K562 (cell line): Measurements from ENCODE around the gene TBC1D2. TPM values are rescaled to one million over a fixed set of nuclear protein-coding genes. Genes with fewer than 3 reads are reported as not detected.

ENCODE experiments used
- ATAC-seq: fragments of 200-7000 bp; cut with Tn5 transposase; 3 replicates; pipeline ENCODE4 v1.9.1; 2020; ENCODE audit warnings: moderate library complexity
- BruUV-seq: library from RNA; stranded (reverse); fragments of 400-500 nt; replicated peaks from 2 replicates; lab custom pipeline; 2021; lab: Mats Ljungman, UMichigan
- CTCF ChIA-PET: fragments of 300-600 bp; formaldehyde crosslinking; extraction: SDS; loops from one replicate; lab custom pipeline; 2021; ENCODE audit warnings: low intra/inter-chr PET ratio; lab: Yijun Ruan, JAX
- POLR2A ChIA-PET: fragments of 300-600, 350-650 bp; sonication (Branson Sonifier 250); formaldehyde crosslinking; extraction: SDS; loops from one replicate; lab custom pipeline; 2021; ENCODE audit warnings: antibody characterized with exemption, inconsistent platforms; lab: Yijun Ruan, JAX
- DNase-seq, 4 experiments: peaks; one replicate each; pipeline versions ENCODE4 v3.0.0 to v3.0.0-alpha.2; 2011 to 2018; ENCODE audit warnings: low spot score in 3 of 4, mixed read lengths in 3 of 4; ENCODE audit errors: extremely low read depth in 1 of 4
- FAIRE-seq: peaks from 2 replicates; lab custom pipeline; 2011; peaks lifted over from hg19 to GRCh38; lab: Jason Lieb, UNC
- H2AFZ ChIP-seq: 2 replicates; pipeline ENCODE4 v1.6.0; 2011; ENCODE audit warnings: low read depth, low read length, control low read depth, inconsistent platforms
- H3K27ac ChIP-seq: fragments of 200-600 bp; 3 replicates; pipeline ENCODE4 v1.8.0; 2011; ENCODE audit warnings: low read depth, mild to moderate bottlenecking, control low read depth, inconsistent platforms, low read length, moderate library complexity, mixed read lengths; ENCODE audit errors: extremely low read depth
- H3K27me3 ChIP-seq, 2 experiments: fragments of 300-600 bp in 1 of 2; 2 replicates in 1 of 2; 3 replicates in 1 of 2; pipeline versions ENCODE4 v1.6.0 to v1.8.0; 2011; ENCODE audit warnings: inconsistent platforms in 2 of 2, low read length in 2 of 2, mild to moderate bottlenecking in 1 of 2, mixed read lengths in 1 of 2, moderate library complexity in 1 of 2; ENCODE audit not compliant: control insufficient read depth in 2 of 2, insufficient read depth in 2 of 2
- H3K36me3 ChIP-seq: fragments of 300-600 bp; 3 replicates; pipeline ENCODE4 v1.8.0; 2011; ENCODE audit warnings: mild to moderate bottlenecking, low read length, inconsistent platforms; ENCODE audit not compliant: control insufficient read depth, insufficient read depth
- H3K4me1 ChIP-seq, 2 experiments: fragments of 200-600 bp in 1 of 2; replicated peaks in 1 of 2; 2 replicates in 1 of 2; 3 replicates in 1 of 2; pipeline versions ENCODE4 v1.5.1 to v1.8.0; 2011; ENCODE audit warnings: inconsistent platforms in 2 of 2, low read length in 2 of 2, mild to moderate bottlenecking in 1 of 2, mixed read lengths in 1 of 2, moderate library complexity in 1 of 2; ENCODE audit not compliant: control insufficient read depth in 2 of 2, insufficient read depth in 2 of 2
- H3K4me2 ChIP-seq: 2 replicates; pipeline ENCODE4 v1.6.1; 2011; ENCODE audit warnings: low read length, control low read depth, inconsistent platforms, mixed read lengths; ENCODE audit not compliant: insufficient read depth
- H3K4me3 ChIP-seq: fragments of 200-600 bp; sonication (generic), shearing (Covaris generic); 2 replicates; pipeline ENCODE4 v1.5.1; 2016; ENCODE audit warnings: control low read depth, inconsistent platforms
- H3K79me2 ChIP-seq: fragments of 200-600 bp; 3 replicates; pipeline ENCODE4 v1.8.0; 2011; ENCODE audit warnings: low read length, inconsistent platforms; ENCODE audit not compliant: control insufficient read depth, insufficient read depth
- H3K9ac ChIP-seq, 2 experiments: 2 replicates each; pipeline versions ENCODE4 v1.6.0 to v1.6.1; 2011; ENCODE audit warnings: low read depth in 2 of 2, low read length in 2 of 2, control low read depth in 1 of 2, inconsistent platforms in 1 of 2, mild to moderate bottlenecking in 1 of 2, mixed read lengths in 1 of 2; ENCODE audit not compliant: insufficient read depth in 1 of 2
- H3K9me1 ChIP-seq: one replicate; pipeline ENCODE4 v1.6.0; 2011; ENCODE audit warnings: inconsistent platforms, mild to moderate bottlenecking, low read length, moderate library complexity; ENCODE audit not compliant: control insufficient read depth, insufficient read depth
- H3K9me3 ChIP-seq: replicated peaks from 2 replicates; pipeline ENCODE4 v1.5.1; 2011; ENCODE audit warnings: low read depth, low read length, inconsistent platforms; ENCODE audit not compliant: control insufficient read depth, insufficient read depth
- H4K20me1 ChIP-seq: replicated peaks from 2 replicates; pipeline ENCODE4 v1.6.1; 2011; ENCODE audit warnings: low read length, inconsistent platforms, mixed read lengths; ENCODE audit not compliant: control insufficient read depth, insufficient read depth
- BCOR ChIP-seq: fragments of 450-650 bp; IDR thresholded peaks from 2 replicates; pipeline ENCODE4 v1.6.1; 2016
- BRD4 ChIP-seq: fragments of 200-600 bp; sonication (generic); IDR thresholded peaks from 2 replicates; pipeline ENCODE4 v1.6.1; 2017; ENCODE audit warnings: inconsistent platforms
- GATAD2A ChIP-seq: fragments of 450-650 bp; IDR thresholded peaks from 2 replicates; pipeline ENCODE4 v1.6.1; 2017
- HNRNPL ChIP-seq: fragments of 200-400 bp; formaldehyde crosslinking; IDR thresholded peaks from 2 replicates; pipeline ENCODE4 v1.6.1; 2017; ENCODE audit warnings: low read depth, mild to moderate bottlenecking, low read length
- KDM1A ChIP-seq, 2 experiments: fragments of 450-650 bp; IDR thresholded peaks; 2 replicates each; pipeline ENCODE4 v1.6.1; 2016; ENCODE audit warnings: mild to moderate bottlenecking in 2 of 2
- KLF1 ChIP-seq: fragments of 450-650 bp; IDR thresholded peaks from 2 replicates; pipeline ENCODE4 v1.6.1; 2016; ENCODE audit warnings: missing genetic modification characterization, missing compliant biosample characterization
- L3MBTL2 ChIP-seq: fragments of 450-650 bp; IDR thresholded peaks from 2 replicates; pipeline ENCODE4 v1.6.1; 2016; ENCODE audit warnings: mild to moderate bottlenecking, moderate library complexity
- POLR2AphosphoS5 ChIP-seq: IDR thresholded peaks from 2 replicates; pipeline ENCODE4 v1.6.1; 2011; ENCODE audit warnings: mild to moderate bottlenecking, low read depth, low read length, moderate library complexity; ENCODE audit not compliant: control insufficient read depth, insufficient read depth
- RAD51 ChIP-seq: fragments of 450-650 bp; IDR thresholded peaks from 2 replicates; pipeline ENCODE4 v1.7.1; 2016; ENCODE audit warnings: low read depth, mild to moderate bottlenecking, borderline replicate concordance
- RBM25 ChIP-seq: fragments of 200-400 bp; formaldehyde crosslinking; IDR thresholded peaks from 2 replicates; pipeline ENCODE4 v1.6.1; 2018; ENCODE audit warnings: low read length, low read depth, moderate library complexity; ENCODE audit not compliant: severe bottlenecking
- RFX7 ChIP-seq: fragments of 250-450 bp; sonication (Bioruptor Pico); IDR thresholded peaks from 2 replicates; pipeline ENCODE4 v1.5.1; 2021; ENCODE audit warnings: mild to moderate bottlenecking
- SAFB2 ChIP-seq: fragments of 200-400 bp; formaldehyde crosslinking; IDR thresholded peaks from 2 replicates; pipeline ENCODE4 v1.6.1; 2018; ENCODE audit warnings: borderline replicate concordance, low read length, low read depth, moderate library complexity; ENCODE audit not compliant: severe bottlenecking
- STAG1 ChIP-seq: sonication (generic); formaldehyde crosslinking; IDR thresholded peaks from 2 replicates; pipeline ENCODE4 v1.5.0; 2020; ENCODE audit warnings: missing genetic modification reagents, borderline replicate concordance
- TBP ChIP-seq: optimal IDR thresholded peaks from 2 replicates; pipeline ENCODE3; 2011; ENCODE audit warnings: low read depth, low read length, improper control_type of control experiment
- TCF7 ChIP-seq: sonication (generic); IDR thresholded peaks from 2 replicates; pipeline ENCODE4 v1.6.1; 2016; ENCODE audit warnings: antibody characterized with exemption, borderline replicate concordance
- ZSCAN29 ChIP-seq: fragments of 450-650 bp; IDR thresholded peaks from 2 replicates; pipeline ENCODE4 v1.6.1; 2017
- WGBS: fragments of 100-300 bp; shearing (Covaris generic); methylation state at CpG from one replicate; pipeline ENCODE4 v1.1.6; 2016; ENCODE audit warnings: low coverage, mixed read lengths; ENCODE audit not compliant: insufficient coverage; ENCODE audit errors: missing lambda C conversion rate; 5-methylcytosine and 5-hydroxymethylcytosine counted together
- in situ Hi-C: fragments of 300-500 bp; cut with MboI; formaldehyde crosslinking; loops from 4 replicates; pipeline ENCODE4 v1.15.0; 2018; ENCODE audit warnings: inconsistent platforms, mixed read lengths
- intact Hi-C: fragments of 100-400 bp; cut with micrococcal nuclease; formaldehyde crosslinking; loops from 2 replicates; pipeline ENCODE4 v1.14.2; 2022
- polyA plus RNA-seq, 8 experiments: library from polyadenylated mRNA; depleted of rRNA in 4 of 8; stranded (reverse) in 5 of 8; unstranded in 3 of 8; fragments of >200 nt; fragmentation: Nextera tagmentation in 2 of 8; fragmentation: Illumina TruSeq in 1 of 8; extraction: Ambion mirVana in 2 of 8; extraction: Trizol in 1 of 8; gene quantifications; 2 replicates each; pipeline versions ENCODE4 v1.2.1 to v1.2.3, GENCODE V29; 2011 to 2014; ENCODE audit warnings: inconsistent platforms in 1 of 8, missing spikeins in 1 of 8
- total RNA-seq, 7 experiments: library from RNA; depleted of rRNA in 6 of 7; stranded (reverse); fragments of >200 nt in 6 of 7; fragmentation: Illumina TruSeq in 2 of 7; extraction: Trizol in 2 of 7; gene quantifications; 2 replicates each; pipeline versions ENCODE4 v1.2.1 to v1.2.3, GENCODE V29; 2011 to 2021; ENCODE audit warnings: low replicate concordance in 1 of 7
- TF ChIP-seq, protein P1 (sequence below), 3 experiments: fragments of 200-800 bp in 1 of 3; fragments of 250-450 bp in 1 of 3; fragments of 450-650 bp in 1 of 3; sonication (Bioruptor Pico) in 1 of 3; sonication (Bioruptor generic) in 1 of 3; formaldehyde crosslinking in 1 of 3; IDR thresholded peaks; 2 replicates each; pipeline versions ENCODE4 v1.6.1 to v1.8.0; 2016 to 2022; ENCODE audit warnings: mild to moderate bottlenecking in 2 of 3, missing genetic modification characterization in 2 of 3, missing compliant biosample characterization in 1 of 3, moderate library complexity in 1 of 3
- TF ChIP-seq, protein P2 (sequence below): IDR thresholded peaks from 2 replicates; pipeline ENCODE4 v1.6.1; 2011; ENCODE audit not compliant: insufficient read length; ENCODE audit errors: extremely low read depth
- TF ChIP-seq, protein P3 (sequence below): sonication (generic); formaldehyde crosslinking; IDR thresholded peaks from 2 replicates; pipeline ENCODE4 v1.8.0; 2022; ENCODE audit warnings: missing genetic modification reagents, mild to moderate bottlenecking, borderline replicate concordance

TBC1D2 gene
- total and polyA plus RNA-seq, 9 of the 15 experiments (the other 6 are each of a cell fraction or from before 2014, with no cell fraction given) = 0.10 to 7.0 (median 2.5) TPM

GRCh38 chr9:98186236-98186635 is 69.2 kb downstream of the TBC1D2 start:
- ChIA-PET POLR2A (interaction anchor here (0.7 to 1.2 kb wide), 2 partner anchors 11 to 176 kb away, joined by 3 to 6 read pairs; no protein-coding TSS in a partner anchor), CTCF (no interaction called here)
- BruUV-seq = no TSS peak
- no peak overlapping the region for H3K9ac ChIP-seq
- H3K27me3 ChIP-seq = no peaks in the 10 kb centered on the region
- H3K79me2 ChIP-seq = peaks cover 80% of the 10 kb centered on the region
- H3K36me3 ChIP-seq = peaks cover 8% of the 10 kb centered on the region; the same call in 2 of the 3 replicates
- H3K27ac ChIP-seq = no peak overlapping the region
- in situ Hi-C loops = no loop called here
- no peak overlapping the region for H3K4me3 ChIP-seq
- intact Hi-C loops = no loop called here
- no peaks in the 10 kb centered on the region for H4K20me1 ChIP-seq
- H3K9me1 ChIP-seq = no peaks in the 10 kb centered on the region
- FAIRE-seq (no peak), ATAC-seq (no peak), DNase-seq (no peak)
- H2AFZ ChIP-seq = no peak overlapping the region
- H3K4me2 ChIP-seq = no peak overlapping the region
- peaks cover 42 to 63% of the 10 kb centered on the region in 2 experiments for H3K4me1 ChIP-seq
- no peaks in the 10 kb centered on the region for H3K9me3 ChIP-seq
- WGBS = 17% methylated on average over 1 of the region's 1 CpG
- TF ChIP-seq GATAD2A = no peak
- TF ChIP-seq RAD51 = no peak
- no peak for TF ChIP-seq STAG1
- TF ChIP-seq BRD4 = no peak
- TF ChIP-seq KDM1A (IDR thresholded peaks at IDR 0.05) = peak; percentile 58 to 86
- no peak for TF ChIP-seq TBP
- TF ChIP-seq BCOR = peak; percentile 86
- TF ChIP-seq, protein P1, sequence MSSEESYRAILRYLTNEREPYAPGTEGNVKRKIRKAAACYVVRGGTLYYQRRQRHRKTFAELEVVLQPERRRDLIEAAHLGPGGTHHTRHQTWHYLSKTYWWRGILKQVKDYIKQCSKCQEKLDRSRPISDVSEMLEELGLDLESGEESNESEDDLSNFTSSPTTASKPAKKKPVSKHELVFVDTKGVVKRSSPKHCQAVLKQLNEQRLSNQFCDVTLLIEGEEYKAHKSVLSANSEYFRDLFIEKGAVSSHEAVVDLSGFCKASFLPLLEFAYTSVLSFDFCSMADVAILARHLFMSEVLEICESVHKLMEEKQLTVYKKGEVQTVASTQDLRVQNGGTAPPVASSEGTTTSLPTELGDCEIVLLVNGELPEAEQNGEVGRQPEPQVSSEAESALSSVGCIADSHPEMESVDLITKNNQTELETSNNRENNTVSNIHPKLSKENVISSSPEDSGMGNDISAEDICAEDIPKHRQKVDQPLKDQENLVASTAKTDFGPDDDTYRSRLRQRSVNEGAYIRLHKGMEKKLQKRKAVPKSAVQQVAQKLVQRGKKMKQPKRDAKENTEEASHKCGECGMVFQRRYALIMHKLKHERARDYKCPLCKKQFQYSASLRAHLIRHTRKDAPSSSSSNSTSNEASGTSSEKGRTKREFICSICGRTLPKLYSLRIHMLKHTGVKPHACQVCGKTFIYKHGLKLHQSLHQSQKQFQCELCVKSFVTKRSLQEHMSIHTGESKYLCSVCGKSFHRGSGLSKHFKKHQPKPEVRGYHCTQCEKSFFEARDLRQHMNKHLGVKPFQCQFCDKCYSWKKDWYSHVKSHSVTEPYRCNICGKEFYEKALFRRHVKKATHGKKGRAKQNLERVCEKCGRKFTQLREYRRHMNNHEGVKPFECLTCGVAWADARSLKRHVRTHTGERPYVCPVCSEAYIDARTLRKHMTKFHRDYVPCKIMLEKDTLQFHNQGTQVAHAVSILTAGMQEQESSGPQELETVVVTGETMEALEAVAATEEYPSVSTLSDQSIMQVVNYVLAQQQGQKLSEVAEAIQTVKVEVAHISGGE (CRISPR knock-in tag; IDR thresholded peaks at IDR 0.05) = no peak
- no peak for TF ChIP-seq KLF1 (tag)
- TF ChIP-seq L3MBTL2 = no peak
- peak; percentile 94 for TF ChIP-seq RBM25
- no peak for TF ChIP-seq POLR2AphosphoS5
- TF ChIP-seq, protein P2, sequence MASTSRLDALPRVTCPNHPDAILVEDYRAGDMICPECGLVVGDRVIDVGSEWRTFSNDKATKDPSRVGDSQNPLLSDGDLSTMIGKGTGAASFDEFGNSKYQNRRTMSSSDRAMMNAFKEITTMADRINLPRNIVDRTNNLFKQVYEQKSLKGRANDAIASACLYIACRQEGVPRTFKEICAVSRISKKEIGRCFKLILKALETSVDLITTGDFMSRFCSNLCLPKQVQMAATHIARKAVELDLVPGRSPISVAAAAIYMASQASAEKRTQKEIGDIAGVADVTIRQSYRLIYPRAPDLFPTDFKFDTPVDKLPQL = no peak
- TF ChIP-seq HNRNPL = no peak
- TF ChIP-seq RFX7 (CRISPR knock-in tag) = no peak
- no peak for TF ChIP-seq SAFB2
- no peak for TF ChIP-seq ZSCAN29
- TF ChIP-seq, protein P3, sequence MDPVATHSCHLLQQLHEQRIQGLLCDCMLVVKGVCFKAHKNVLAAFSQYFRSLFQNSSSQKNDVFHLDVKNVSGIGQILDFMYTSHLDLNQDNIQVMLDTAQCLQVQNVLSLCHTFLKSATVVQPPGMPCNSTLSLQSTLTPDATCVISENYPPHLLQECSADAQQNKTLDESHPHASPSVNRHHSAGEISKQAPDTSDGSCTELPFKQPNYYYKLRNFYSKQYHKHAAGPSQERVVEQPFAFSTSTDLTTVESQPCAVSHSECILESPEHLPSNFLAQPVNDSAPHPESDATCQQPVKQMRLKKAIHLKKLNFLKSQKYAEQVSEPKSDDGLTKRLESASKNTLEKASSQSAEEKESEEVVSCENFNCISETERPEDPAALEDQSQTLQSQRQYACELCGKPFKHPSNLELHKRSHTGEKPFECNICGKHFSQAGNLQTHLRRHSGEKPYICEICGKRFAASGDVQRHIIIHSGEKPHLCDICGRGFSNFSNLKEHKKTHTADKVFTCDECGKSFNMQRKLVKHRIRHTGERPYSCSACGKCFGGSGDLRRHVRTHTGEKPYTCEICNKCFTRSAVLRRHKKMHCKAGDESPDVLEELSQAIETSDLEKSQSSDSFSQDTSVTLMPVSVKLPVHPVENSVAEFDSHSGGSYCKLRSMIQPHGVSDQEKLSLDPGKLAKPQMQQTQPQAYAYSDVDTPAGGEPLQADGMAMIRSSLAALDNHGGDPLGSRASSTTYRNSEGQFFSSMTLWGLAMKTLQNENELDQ (CRISPR knock-in tag) = no peak
- no peak for TF ChIP-seq TCF7
